ENCODE data around the gene RHEBL1. TPM values are rescaled to one million over a fixed set of nuclear protein-coding genes. Genes with fewer than 3 reads are reported as not detected.

RHEBL1 gene
- total RNA-seq, 2 experiments from 2014 or later, result 5.1 to 6.0 TPM

DNA sequence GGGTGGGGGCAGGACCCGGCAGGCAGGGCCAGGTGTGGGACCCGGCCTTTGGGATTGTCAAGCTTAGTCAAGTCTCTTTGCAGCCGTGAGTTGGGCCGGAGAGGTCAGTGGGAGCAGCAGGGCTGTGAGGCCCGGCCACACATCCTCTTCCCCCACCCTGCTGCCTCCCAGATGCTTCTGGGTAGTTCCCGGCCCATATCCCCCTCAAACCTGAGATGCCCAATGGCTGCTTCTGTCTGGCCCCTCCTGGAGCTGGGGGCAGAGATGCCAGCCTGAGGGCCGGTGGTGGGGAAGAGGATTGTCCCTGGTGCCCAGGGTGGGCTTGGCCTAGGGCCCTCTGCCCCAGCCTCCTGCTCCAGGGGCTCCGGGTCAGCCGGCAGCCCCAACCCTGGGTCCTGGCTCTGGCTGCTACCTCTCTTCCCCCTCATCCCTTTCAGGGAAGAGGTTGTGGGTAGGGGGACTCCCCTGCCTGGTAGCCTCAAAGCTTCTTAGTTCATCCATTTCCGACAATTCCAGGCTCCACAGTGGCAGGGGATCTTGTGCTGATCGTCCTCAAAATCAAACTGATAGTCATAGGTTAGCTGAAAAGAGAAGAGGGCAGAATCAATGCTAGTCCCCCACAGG, 48.4 kb downstream of the RHEBL1 start:
- peaks cover 77% of the 10 kb centered on the region for H3K36me3 Mint-ChIP-seq (ENCODE audit: low read depth)
- no peaks in the 10 kb centered on the region for H3K9me3 ChIP-seq (ENCODE audit: control insufficient read depth in 1 of 2, insufficient read depth in 1 of 2, low read length in 2 of 2)
- no peak overlapping the region for H3K27ac ChIP-seq (ENCODE audit: low read depth in 1 of 2, low read length in 2 of 2)
- H3K27me3 Mint-ChIP-seq, result no peaks in the 10 kb centered on the region
- no peak overlapping the region for H3K4me3 ChIP-seq (ENCODE audit: low read length)
- ChIA-PET CTCF (interaction anchor here (2.3 to 2.9 kb wide), 2 partner anchors 17 to 25 kb away, joined by 5 to 39 read pairs; no protein-coding TSS in a partner anchor), POLR2A (no interaction called here)
- H3K36me3 ChIP-seq (ENCODE audit: insufficient read depth, low read length), result peaks cover 58% of the 10 kb centered on the region
- DNase-seq (no peak), ATAC-seq (ENCODE audit: poor library complexity) (no peak)
- H3K4me3 Mint-ChIP-seq, result no peak overlapping the region
- no peaks in the 10 kb centered on the region for H3K27me3 ChIP-seq (ENCODE audit: control insufficient read depth in 1 of 2, insufficient read depth in 2 of 2, low read length in 2 of 2)
- no peak for TF ChIP-seq CTCF (IDR thresholded peaks at IDR 0.05)
- intact Hi-C loops (cut with DNase I, micrococcal nuclease), result loop anchor here in 1 of 2 experiments (2.0 kb wide), 1 partner anchor 35 kb away; no protein-coding TSS in a partner anchor
- no peaks in the 10 kb centered on the region for H3K9me3 Mint-ChIP-seq
- H3K27ac Mint-ChIP-seq, result peak overlapping the region; percentile 99
- peaks cover 31% of the 10 kb centered on the region for H3K4me1 Mint-ChIP-seq (ENCODE audit: low read depth)
- H3K4me1 ChIP-seq (ENCODE audit: insufficient read depth, low read length), result peaks cover 27% of the 10 kb centered on the region

GRCh38 chr12:49020441-49020840, 49.3 kb downstream of the RHEBL1 start:
- peak overlapping the region; percentile 99 for H3K27ac Mint-ChIP-seq
- POLR2A ChIA-PET, result interaction anchor here (0.7 to 1.9 kb wide), 9 partner anchors 8 to 111 kb away, joined by 3 to 6 read pairs (median 4); partner anchors contain the start of genes DDN, RHEBL1 and TUBA1B
- peaks cover 36% of the 10 kb centered on the region for H3K4me1 Mint-ChIP-seq (ENCODE audit: low read depth)

More at GRCh38 chr12:49020441-49020840, 49.3 kb downstream of the RHEBL1 start:
- ATAC-seq (ENCODE audit: poor library complexity) (no peak), DNase-seq (no peak)
- Histone ChIP-seq H3K27me3 (ENCODE audit: control insufficient read depth in 1 of 2, insufficient read depth in 2 of 2, low read length in 2 of 2) (no peaks in the 10 kb centered on the region), H3K27ac (ENCODE audit: low read depth in 1 of 2, low read length in 2 of 2) (peak overlapping the region in 1 of 2 donors; percentile 30), H3K4me3 (ENCODE audit: low read length) (no peak overlapping the region), H3K9me3 (ENCODE audit: control insufficient read depth in 1 of 2, insufficient read depth in 1 of 2, low read length in 2 of 2) (no peaks in the 10 kb centered on the region), H3K4me1 (ENCODE audit: insufficient read depth, low read length) (peaks cover 27% of the 10 kb centered on the region), H3K36me3 (ENCODE audit: insufficient read depth, low read length) (peaks cover 48% of the 10 kb centered on the region)
- Mint-ChIP-seq H3K9me3 (no peaks in the 10 kb centered on the region), H3K4me3 (no peak overlapping the region), H3K27me3 (no peaks in the 10 kb centered on the region), H3K36me3 (ENCODE audit: low read depth) (peaks cover 76% of the 10 kb centered on the region)
- CTCF ChIA-PET, result interaction anchor here (0.9 to 2.9 kb wide), 7 partner anchors 9 to 78 kb away, joined by 3 to 39 read pairs (median 5); partner anchors contain the start of genes ARF3 and WNT1
- no peak for TF ChIP-seq CTCF (IDR thresholded peaks at IDR 0.05)
- intact Hi-C loops (cut with DNase I, micrococcal nuclease), result loop anchor here in 1 of 2 experiments (2.0 kb wide), 1 partner anchor 36 kb away; no protein-coding TSS in a partner anchor
